HG03460 (cell line): ENCODE measurements around the gene FBH1.
"Not testable (repeated sequence)": the region's sequence is repeated elsewhere in the genome, so short reads cannot be mapped to it uniquely, and the experiment has no call there.

Source experiments
- ATAC-seq: cut with Tn5 transposase; IDR thresholded peaks from one replicate; pipeline ENCODE4 v1.9.1; 2021; ENCODE audit not compliant: unreplicated experiment

The FBH1 gene

GRCh38 chr10:5873515-5873995, 16.5 kb upstream of the FBH1 start:
- peak; percentile 79 for ATAC-seq

- no peak for ATAC-seq
These were observed 13.8 kb upstream of the FBH1 start for GRCh38 chr10:5876181-5876768.

GRCh38 chr10:5877041-5877440, 13.0 kb upstream of the FBH1 start:
- not testable (repeated sequence) for ATAC-seq

- no peak for ATAC-seq
These were observed 7.1 kb upstream of the FBH1 start for GRCh38 chr10:5882961-5883360.

GRCh38 chr10:5885619-5886018, 4.4 kb upstream of the FBH1 start:
- ATAC-seq: no peak

- no peak for ATAC-seq
These were observed 3.0 kb upstream of the FBH1 start for GRCh38 chr10:5887029-5887428.

GRCh38 chr10:5887641-5888040, 2.4 kb upstream of the FBH1 start:
- ATAC-seq: no peak

- ATAC-seq: no peak
These were observed 1.7 kb upstream of the FBH1 start for GRCh38 chr10:5888351-5888750.

- ATAC-seq: peak; percentile 34
These were observed 1.0 kb upstream of the FBH1 start for GRCh38 chr10:5888843-5889623.

- ATAC-seq: peak; percentile 6
These were observed 441 bp downstream of the FBH1 start for GRCh38 chr10:5890452-5890915.

- no peak for ATAC-seq
These were observed 966 bp downstream of the FBH1 start for GRCh38 chr10:5891009-5891408.

- ATAC-seq: no peak
These were observed 2.0 kb downstream of the FBH1 start for GRCh38 chr10:5892007-5892406.

GRCh38 chr10:5893321-5893720, 3.3 kb downstream of the FBH1 start:
- no peak for ATAC-seq

- ATAC-seq: no peak
These were observed 4.4 kb downstream of the FBH1 start for GRCh38 chr10:5894403-5894802.

- no peak for ATAC-seq
These were observed 4.8 kb downstream of the FBH1 start for GRCh38 chr10:5894873-5895272.

GRCh38 chr10:5895365-5895764, 5.3 kb downstream of the FBH1 start:
- ATAC-seq: no peak

- ATAC-seq: peak; percentile 64
These were observed 5.8 kb downstream of the FBH1 start for GRCh38 chr10:5895804-5896203.

- no peak for ATAC-seq
These were observed 6.4 kb downstream of the FBH1 start for GRCh38 chr10:5896208-5897052.

- no peak for ATAC-seq
These were observed 7.0 kb downstream of the FBH1 start for GRCh38 chr10:5897053-5897340.

- ATAC-seq: no peak
These were observed 7.5 kb downstream of the FBH1 start for GRCh38 chr10:5897504-5897903.

GRCh38 chr10:5898163-5898562, 8.1 kb downstream of the FBH1 start:
- ATAC-seq: no peak

GRCh38 chr10:5900247-5900646, 10.2 kb downstream of the FBH1 start:
- ATAC-seq: no peak
